Measurements from ENCODE around the gene CTXND1.

CTXND1 gene

GRCh38 chr15:80176443-80176842 is 75.6 kb downstream of the CTXND1 start:
- TF ChIP-seq, protein P1, sequence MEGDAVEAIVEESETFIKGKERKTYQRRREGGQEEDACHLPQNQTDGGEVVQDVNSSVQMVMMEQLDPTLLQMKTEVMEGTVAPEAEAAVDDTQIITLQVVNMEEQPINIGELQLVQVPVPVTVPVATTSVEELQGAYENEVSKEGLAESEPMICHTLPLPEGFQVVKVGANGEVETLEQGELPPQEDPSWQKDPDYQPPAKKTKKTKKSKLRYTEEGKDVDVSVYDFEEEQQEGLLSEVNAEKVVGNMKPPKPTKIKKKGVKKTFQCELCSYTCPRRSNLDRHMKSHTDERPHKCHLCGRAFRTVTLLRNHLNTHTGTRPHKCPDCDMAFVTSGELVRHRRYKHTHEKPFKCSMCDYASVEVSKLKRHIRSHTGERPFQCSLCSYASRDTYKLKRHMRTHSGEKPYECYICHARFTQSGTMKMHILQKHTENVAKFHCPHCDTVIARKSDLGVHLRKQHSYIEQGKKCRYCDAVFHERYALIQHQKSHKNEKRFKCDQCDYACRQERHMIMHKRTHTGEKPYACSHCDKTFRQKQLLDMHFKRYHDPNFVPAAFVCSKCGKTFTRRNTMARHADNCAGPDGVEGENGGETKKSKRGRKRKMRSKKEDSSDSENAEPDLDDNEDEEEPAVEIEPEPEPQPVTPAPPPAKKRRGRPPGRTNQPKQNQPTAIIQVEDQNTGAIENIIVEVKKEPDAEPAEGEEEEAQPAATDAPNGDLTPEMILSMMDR (IDR thresholded peaks at IDR 0.05; ENCODE audit: extremely low read depth, insufficient read depth, missing control alignments) = no peak
- no peak for DNase-seq (ENCODE audit: low spot score)
- in situ Hi-C loops (cut with MboI; ENCODE audit: low pct_unique_long_range_greater_than_20kb, low sequenced_read_pairs, unreplicated experiment) = no loop called here

DNA sequence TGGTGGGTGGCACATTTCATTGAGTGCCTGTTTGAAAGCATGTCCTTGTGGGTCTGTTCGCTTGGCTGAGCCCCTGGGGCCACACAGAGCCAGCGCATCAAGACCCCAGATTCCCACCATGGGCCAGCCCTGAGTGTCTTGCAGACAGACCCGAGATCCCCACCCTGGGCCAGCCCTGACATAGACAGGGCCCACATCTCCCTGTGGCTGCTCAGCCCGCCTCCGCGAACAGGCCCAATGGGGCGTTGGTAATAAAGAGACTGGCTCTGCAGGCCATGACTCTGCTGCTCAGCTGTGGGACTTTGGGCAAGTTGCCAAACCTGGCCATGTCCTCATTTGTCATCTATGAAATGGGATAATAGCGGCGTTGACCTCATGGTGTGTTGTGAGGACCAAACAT is 76.6 kb downstream of the CTXND1 start:
- no peak for DNase-seq (ENCODE audit: low spot score)
- in situ Hi-C loops (cut with MboI; ENCODE audit: low pct_unique_long_range_greater_than_20kb, low sequenced_read_pairs, unreplicated experiment) = no loop called here
- TF ChIP-seq, protein P1 (IDR thresholded peaks at IDR 0.05; ENCODE audit: extremely low read depth, insufficient read depth, missing control alignments) = no peak

DNA sequence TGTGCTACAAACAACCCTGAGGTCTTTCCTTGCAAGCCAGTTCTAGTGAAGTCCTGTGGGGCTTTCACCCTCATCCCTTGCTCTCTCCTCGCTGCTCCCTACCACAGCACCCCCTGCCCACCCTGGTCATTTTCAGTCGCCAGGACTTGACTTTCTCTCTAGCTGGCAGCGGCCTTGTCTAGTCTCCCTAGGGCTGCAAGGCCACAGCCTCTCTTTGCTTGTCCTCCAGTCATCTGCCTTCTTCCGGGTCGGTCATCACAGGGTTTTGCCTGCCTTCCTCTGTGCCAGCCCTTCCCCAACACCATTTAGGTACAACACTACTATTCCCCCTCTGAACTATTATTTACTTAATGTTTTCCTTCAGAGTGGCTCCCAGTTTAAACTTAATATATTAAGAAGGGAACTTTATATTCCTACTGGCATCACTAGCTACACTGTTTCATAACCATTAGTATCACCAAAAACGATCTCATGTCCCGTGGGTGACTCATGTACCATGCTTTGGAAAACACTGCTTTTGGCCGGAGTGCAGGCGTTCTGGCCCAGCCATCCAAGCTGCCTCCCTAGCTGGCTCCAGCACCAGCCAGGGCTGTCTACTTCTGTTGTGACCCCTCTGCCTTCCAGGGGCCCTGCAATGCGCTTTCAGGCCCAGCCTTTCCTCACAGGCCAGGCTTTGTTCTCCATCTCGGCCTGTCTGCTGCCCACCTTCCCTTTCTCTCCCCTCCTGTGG is 77.8 kb downstream of the CTXND1 start:
- TF ChIP-seq, protein P1 (IDR thresholded peaks at IDR 0.05; ENCODE audit: extremely low read depth, insufficient read depth, missing control alignments) = no peak
- in situ Hi-C loops (cut with MboI; ENCODE audit: low pct_unique_long_range_greater_than_20kb, low sequenced_read_pairs, unreplicated experiment) = loop anchor here (25.0 kb wide), 1 partner anchor 837 kb away; no protein-coding TSS in a partner anchor
- DNase-seq (ENCODE audit: low spot score) = no peak

DNA sequence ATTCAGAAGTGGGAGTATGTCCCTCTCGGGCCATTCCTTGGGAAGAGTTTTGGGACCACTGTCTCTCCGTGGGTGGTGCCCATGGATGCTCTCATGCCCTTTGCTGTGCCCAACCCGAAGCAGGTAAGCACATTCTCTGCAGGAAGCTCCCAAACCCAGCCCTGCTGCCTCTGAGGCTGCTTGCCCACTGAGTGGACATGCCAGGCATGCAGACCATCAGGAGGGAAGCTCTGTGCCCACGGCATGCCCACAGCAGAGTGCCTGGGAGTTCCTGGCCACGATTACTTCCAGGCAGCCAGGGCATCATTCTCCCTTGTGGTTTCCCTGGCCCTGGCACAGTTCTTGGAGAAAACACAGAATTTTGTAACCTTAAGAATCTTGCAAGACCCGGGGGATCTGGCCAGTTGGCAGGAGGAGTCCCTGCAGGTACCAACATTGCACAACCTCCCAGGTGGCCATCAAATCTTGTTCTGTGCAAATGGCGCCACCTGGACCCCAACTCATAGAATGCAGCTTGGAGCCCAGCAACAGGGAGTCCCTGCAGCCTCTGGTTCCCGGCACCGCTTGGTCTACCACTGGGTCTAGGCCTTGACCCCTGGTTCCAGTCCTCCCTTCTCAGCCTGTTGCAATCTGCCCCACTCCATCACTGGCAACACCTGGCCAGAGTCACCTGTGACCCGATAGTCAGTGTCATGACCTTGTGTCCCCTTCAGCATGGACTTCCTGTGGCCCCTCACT is 78.8 kb downstream of the CTXND1 start:
- DNase-seq (ENCODE audit: low spot score) = peak; percentile 82
- in situ Hi-C loops (cut with MboI; ENCODE audit: low pct_unique_long_range_greater_than_20kb, low sequenced_read_pairs, unreplicated experiment) = loop anchor here (25.0 kb wide), 1 partner anchor 836 kb away; no protein-coding TSS in a partner anchor
- TF ChIP-seq, protein P1 (IDR thresholded peaks at IDR 0.05; ENCODE audit: extremely low read depth, insufficient read depth, missing control alignments) = peak; percentile 93

DNA sequence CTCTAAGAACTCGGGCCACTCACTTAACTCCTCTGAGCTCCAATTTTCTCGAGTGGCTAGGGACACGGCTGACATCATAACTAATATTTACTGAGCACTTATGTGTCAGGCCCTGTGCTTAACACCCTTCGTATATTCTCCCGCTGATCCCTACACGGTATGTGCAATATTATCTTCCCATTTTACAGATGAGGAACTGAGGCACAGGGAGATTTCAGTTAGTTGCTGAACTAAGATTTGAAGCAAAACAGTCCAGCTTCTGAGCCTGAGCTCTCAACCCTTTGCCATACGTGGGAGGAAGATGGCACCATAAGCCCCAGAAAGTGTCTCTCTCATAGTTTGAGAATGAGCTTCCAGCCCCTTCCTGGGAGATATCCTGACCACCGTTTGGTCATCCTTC is 79.6 kb downstream of the CTXND1 start:
- TF ChIP-seq, protein P1 (IDR thresholded peaks at IDR 0.05; ENCODE audit: extremely low read depth, insufficient read depth, missing control alignments) = no peak
- in situ Hi-C loops (cut with MboI; ENCODE audit: low pct_unique_long_range_greater_than_20kb, low sequenced_read_pairs, unreplicated experiment) = loop anchor here (25.0 kb wide), 1 partner anchor 835 kb away; no protein-coding TSS in a partner anchor
- DNase-seq (ENCODE audit: low spot score) = no peak

DNA sequence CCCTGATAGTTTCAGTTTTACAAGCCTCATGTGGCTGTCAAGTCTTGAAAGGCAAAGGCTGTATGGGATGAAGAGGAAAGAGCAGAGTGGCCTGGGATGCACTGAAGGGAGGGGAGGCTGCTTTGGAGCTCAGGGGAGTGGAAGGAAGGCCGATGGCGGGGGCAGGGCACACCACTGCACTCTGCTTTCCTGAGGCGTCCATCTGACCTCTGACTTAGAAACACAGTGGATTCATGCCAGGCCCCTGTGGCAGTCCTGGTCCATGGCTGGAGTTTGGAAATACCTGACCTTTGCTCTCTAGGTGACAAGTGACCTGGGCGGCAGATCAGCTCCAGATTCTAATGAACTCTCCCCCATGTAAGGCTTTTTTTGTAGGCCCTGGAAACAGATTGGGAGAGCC is 80.2 kb downstream of the CTXND1 start:
- in situ Hi-C loops (cut with MboI; ENCODE audit: low pct_unique_long_range_greater_than_20kb, low sequenced_read_pairs, unreplicated experiment) = loop anchor here (25.0 kb wide), 1 partner anchor 834 kb away; no protein-coding TSS in a partner anchor
- TF ChIP-seq, protein P1 (IDR thresholded peaks at IDR 0.05; ENCODE audit: extremely low read depth, insufficient read depth, missing control alignments) = no peak
- DNase-seq (ENCODE audit: low spot score) = no peak

Data from GM13977 (cell line).